Amniotic epithelial cell (primary cell): ENCODE measurements around the gene DNAJA2.
"Not testable (repeated sequence)": the region's sequence is repeated elsewhere in the genome, so short reads cannot be mapped to it uniquely, and the experiment has no call there.

Source experiments
- DNase-seq: peaks from one replicate; pipeline ENCODE4 v3.0.0-alpha.2; 2010; ENCODE audit warnings: low read depth

DNAJA2 gene

DNA sequence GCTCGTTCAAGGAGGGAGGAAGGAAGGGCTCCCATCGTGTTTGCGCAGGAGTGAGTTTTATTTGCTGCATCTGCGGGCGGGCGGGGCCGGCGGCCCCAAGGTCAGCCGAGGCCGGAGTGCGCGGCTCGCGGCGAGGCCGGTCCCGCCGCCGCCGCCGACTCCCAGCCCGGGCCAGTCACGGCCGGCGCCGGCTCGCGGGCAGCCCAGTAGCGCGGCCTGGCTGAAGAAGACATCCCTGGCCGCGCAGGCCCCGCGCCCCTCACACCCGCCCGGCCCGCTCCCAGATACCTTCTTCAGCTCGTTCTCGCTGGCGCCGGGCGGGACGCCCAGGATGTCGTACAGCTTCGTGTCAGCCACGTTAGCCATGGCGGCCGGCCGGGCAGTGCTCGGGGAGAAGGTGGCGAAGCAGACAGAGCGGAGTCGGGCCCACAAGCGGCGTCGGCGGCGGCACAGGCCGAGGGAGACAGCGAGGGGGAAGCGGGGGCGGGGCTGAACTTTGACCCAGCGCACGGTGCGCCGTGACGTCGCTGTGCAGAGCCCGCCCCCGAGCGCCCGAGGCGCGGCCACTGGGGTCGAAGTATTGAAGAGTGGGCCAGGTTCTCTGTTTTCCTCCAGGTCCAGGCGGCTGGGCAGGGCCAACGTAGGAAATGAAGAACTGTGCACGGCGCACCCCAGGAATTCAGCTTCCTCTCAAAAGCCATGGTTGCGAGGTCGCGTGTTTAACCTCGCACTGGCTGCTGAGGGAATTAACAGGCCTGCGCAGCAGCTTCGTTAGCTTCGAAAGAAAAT is at the start of gene DNAJA2:
Gene DNAJA2 (minus strand): TSS at position 468 of the 789 bp plus-strand sequence. CDS start 102 bp downstream, at position 366.
- DNase-seq, result peak; percentile 82

DNA sequence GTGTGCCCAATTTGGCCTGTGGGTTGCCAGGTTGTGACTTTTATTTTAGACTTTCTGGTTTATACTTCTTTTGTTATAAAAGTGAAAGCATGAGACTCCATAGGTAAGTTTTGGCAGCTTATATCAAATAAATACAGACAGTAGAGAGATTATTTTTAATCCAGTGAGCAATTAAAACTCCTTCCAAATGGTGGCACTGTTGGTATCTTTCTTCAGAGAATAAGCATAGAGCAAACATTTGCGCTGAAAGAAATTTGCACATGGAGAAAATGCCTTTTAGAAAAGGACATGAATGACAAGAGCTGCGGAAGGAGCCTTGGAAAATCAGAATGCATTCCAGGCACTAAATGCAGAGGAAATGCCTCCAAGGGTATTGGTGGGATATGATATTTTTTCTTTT is 46.1 kb upstream of the DNAJA2 start:
- peak; percentile 17 for DNase-seq

DNA sequence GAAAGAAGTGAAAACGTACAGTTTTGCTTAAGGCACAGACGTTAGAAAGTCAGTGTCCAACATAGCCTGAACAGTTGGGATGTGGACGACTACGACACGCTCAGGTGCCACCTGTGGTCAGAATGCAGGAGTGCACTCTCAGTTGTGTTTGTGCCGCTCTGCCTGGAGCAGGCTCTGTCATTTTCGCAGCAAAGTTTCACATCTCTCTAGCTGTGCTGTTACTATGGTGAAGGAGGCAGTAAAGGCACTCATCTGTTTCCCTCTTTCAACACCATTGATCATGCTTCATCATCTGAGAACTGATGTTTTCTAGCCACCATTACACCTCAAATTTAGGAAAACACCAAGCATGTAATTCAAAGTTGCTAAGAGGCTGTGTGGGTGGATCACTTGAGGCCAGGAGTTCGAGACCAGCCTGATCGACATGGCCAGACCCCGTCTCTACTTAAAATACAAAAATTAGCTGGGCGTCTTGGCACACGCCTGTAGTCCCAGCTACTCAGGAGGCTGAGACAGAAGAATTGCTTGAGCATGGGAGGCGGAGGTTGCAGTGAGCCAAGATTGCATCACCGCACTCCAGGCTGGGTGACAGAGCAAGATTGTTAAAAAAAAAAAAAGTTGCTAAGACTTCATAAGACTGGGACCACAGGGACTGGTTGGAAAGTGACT is 44.9 kb upstream of the DNAJA2 start:
- peak; percentile 8 for DNase-seq

DNA sequence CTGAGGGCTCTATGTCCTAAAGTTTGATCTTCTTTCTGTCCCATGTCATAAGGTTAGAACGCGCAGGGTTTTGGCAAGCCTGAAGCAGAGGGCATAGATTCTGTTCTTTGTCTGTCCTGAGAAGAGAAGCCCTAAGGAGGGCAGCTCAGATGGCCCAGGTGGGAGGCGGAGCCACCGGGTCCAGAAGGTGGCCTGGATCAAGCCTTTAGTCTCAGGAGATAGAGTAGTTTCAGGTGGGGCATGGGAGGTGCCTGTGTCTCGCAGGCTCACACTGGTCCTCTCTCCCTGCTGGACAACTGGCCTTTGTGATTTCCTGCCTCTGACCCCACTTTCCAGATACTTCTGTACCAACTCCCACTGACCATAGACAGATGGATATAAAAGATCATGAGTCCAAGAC is 44.2 kb upstream of the DNAJA2 start:
- no peak for DNase-seq

DNA sequence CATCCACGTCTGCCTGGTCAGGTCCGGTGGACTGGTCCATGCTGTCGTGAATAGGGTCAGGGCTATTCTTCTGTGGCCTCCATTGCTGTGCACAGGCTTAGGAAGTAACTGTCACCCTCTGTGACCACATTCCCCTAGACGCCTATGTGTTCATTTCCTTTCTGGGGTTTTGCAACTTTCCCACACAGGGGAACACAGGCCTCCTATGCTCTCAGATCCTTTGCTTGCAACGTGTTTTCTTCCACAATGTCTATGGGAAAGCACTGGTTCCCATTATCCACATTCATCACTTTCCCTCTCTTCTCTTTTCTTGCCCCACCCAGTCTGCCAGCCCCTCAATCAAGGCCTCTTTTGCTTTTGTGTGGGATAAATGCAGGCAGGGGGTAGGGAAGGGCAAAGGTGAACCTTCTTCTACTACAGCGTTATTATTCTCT is 43.2 kb upstream of the DNAJA2 start:
- DNase-seq, result no peak

DNA sequence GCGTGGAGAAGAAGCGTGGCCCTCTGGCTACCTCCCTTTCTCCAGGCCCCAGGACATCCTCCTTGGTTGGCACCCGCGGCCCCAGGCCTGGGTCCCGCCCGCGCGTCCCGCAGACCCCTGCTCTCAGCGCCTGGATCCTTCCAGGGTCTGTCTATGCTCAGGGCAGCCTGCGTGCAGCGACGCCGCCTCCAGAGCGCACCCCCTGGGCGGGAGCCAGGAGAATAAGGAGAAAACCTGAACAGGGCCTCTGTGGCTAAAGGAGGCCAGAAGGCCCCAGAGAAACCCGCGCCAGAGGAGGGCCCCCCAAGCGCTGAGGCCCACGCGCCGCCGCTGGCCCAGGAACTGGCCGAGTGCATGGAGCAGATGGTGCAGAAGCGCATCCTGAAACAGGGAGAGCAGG is 40.4 kb upstream of the DNAJA2 start:
- no peak for DNase-seq

DNA sequence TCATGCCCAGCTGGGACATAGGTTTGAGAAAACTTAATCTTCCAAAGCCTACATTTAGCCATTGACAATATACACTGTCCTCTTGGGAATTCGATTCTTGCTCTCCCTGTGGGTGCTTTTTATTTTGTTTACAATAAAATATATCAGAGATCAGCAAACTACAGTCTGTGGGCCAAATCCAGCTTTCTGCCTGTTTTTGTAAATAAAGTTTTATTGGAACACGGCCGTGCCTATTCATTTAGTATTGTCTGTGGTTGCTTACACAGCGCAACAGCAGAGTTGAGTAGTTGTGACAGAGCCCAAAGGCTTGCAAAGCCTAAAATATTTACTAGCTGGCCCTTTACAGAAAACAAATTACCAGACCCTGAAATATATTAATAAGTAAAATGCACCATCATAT is 39.7 kb upstream of the DNAJA2 start:
- DNase-seq, result no peak

DNA sequence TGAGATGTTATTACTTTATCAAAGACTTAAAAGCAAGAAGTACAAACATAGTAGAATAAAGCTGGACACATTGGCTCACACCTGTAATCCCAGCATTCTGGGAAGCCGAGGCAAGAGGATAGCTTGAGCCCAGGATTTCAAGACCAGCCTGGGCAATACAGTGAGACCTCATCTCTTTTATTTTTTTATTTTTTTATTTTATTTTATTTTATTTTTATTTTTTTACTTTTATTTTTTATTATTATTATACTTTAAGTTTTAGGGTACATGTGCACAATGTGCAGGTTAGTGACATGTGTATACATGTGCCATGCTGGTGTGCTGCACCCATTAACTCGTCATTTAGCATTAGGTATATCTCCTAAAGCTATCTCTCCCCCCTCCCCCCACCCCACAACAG is 37.3 kb upstream of the DNAJA2 start:
- not testable (repeated sequence) for DNase-seq

DNA sequence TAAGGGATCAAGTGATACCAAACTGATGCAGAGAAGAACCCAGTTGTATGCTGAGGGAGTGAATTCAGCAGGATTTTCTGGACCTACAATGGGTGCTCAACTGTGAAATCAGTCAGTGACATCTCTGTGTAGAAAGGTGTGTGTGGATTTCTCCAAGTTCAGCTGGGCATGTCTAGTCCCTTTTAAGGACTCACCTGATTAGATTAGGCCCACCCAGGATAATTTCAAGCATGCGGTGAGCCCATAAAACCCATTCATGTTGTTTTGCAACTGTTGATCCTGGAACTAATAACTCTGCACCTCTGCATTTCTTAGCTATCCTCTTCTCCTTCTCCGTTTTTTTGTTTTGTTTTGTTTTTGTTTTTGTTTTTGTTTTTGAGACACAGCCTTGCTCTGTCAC is 35.1 kb upstream of the DNAJA2 start:
- DNase-seq, result no peak

DNA sequence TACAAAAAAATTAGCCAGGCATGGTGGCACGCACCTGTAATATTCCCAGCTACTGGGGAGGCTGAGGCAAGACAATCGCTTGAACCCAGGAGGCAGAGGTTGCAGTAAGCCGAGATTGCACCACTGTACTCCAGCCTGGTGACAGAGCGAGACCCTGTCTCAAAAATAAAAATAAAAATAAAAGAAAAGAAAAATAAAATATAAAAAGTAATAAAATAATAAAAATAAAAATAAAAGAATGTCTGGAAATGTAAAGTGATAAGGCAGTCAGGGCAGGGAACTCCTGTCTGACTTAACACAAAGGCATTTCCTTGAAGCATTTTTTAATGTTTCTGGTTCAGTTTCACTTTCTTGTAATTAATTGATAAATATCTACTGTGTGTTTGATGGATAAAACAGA is 34.7 kb upstream of the DNAJA2 start:
- DNase-seq, result no peak

DNA sequence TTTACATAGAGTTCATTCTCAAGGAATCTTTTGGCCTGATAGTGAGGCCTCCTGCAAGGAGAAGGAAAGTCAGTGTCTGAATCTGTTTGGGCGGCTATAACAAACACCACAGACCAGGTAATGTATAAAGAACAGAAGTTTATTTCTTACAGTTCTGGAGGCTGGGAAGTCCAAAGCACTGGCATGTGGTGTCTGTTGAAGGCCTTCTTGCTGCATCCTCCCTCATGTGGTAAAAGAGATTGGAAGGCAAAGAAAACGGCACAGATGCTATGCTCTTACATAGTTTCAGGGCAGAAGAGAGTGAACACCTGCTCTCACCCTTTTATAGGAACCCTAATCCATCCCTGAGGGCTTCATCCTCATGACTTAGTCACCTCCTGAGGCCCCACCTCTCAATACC is 31.2 kb upstream of the DNAJA2 start:
- no peak for DNase-seq

DNA sequence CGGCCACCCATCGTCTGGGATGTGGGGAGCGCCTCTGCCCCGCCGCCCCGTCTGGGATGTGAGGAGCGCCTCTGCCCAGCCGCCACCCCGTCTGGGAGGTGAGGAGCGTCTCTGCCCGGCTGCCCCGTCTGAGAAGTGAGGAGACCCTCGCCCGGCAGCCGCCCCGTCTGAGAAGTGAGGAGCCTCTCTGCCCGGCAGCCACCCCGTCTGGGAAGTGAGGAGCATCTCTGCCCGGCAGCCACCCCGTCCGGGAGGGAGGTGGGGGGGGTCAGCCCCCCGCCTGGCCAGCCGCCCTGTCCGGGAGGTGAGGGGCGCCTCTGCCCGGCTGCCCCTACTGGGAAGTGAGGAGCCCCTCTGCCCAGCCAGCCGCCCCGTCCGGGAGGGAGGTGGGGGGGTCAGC is 26.6 kb upstream of the DNAJA2 start:
- DNase-seq, result not testable (repeated sequence)

DNA sequence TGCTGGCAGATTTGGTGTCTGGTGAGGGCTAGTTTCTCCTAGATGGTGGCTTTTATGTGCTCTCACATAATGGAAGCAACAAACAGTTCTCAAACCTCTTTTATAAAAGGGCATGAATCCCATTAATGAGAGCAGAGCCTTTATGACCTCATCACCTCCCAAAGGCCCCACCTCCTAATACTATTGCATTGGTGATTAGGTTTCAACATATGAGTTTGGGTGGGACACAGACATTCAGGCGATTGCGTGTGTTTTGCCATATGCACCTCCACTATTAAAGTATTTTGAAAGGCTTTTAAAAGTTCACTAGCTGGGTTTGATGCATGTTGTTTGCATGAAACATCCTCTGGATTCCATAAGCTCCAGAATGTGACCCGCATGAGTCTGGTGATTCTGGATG is 24.4 kb upstream of the DNAJA2 start:
- no peak for DNase-seq

DNA sequence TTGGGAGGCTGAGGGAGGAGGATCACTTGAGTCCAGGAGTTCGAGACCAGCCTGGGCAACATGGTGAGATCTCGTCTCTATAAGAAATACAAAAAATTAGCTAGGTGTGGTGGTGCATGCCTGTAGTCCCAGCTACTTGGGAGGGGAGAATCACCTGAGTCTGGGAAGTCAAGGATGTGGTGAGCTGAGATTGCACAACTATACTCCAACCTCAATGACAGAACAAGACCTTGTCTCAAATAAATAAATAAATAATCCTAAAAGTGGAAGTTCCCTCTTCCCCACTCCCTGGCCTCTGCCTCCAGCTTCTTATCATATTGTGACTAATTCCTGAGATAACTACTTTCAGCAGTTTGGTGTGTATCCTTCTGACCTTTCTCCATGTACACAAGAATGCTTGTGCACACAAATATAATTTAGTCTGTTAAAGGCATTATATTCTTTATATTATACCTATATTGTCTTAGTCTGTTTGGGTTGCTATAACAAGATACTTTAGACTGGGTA is 23.5 kb upstream of the DNAJA2 start:
- peak; percentile 13 for DNase-seq

DNA sequence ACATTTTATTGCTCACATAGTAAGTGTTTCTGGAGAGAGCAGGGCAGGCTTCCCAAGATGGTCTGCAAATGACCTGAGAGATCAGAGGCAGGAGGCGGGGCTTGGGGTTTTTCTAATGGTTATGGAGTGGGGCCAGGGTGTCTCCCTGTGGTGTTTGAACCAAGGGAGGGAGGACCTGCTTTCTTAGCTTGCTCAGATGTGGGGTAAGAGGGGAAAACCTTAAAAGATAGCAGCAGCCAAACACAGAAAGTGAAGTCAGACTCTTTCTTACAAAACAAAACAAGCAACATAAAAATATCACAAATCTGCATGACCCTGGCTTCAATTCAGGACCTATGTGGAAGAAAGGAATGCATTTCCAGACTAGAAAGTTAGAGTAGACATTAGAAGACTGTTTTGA is 22.9 kb upstream of the DNAJA2 start:
- peak; percentile 35 for DNase-seq

DNA sequence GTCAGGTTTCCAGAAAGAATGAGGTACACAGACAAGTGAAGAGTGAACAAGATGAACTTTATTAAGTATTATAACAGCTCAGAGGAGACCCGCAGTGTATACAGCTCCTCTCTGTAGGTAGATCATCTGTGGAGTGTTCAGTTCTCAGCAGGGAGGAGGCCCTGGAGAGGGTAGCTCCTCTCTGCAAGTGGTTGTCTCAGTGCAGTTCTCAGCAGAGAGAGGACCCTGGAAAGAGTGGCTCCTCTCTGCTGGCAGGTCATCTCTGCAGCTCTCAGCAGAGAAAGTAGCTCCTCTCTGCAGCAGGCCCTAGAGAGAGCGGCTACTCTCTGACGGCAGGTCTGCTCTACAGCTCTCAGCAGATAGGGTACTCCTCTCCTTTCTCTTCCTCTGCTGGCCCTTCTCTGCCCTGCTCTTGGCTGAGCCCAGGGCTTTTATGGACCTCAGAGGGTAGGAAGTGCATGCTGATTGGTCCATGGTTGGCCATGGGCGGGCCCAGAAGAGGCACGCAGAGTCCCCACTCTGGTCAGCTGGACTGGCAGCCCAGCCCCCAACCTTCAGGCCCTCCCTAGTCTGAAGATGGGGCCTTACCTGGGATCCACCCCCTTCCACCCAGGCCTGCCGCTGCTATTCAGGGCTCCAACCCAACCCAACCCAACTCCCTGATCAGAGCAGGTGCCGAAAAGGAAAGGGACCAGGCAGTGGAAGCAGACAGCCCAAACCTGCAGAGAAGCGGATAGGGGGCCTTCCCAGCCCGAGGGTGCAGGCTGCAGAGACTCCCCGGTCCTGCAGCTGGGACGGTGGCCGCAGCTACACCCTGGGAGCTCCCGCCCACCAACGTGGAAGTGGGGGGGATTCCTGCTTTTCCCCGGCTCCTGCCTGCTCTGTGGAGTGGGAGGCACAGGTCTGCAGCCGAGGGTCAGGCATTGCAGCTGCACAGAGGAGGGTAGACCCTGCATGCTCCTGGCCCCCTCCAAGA is 18.5 kb upstream of the DNAJA2 start:
- no peak for DNase-seq

DNA sequence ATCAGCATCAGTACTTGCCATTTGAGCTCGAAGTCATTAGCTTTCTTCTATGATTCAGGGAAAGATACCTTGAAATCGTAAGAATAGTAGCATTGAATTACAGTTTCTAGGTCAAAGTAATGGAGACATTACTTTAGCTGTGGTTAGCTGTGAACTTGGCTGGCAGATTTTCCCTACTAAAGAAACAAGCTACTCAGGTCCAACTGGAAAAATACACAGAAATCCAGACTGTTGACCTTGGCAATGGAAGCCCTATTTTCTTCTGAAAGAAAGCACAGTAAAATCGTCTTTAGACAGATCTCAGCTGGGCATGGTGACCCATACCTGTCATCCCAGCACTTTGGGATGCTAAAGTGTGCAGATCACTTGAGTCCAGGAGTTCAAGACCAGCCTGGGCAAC is 13.4 kb upstream of the DNAJA2 start:
- no peak for DNase-seq

DNA sequence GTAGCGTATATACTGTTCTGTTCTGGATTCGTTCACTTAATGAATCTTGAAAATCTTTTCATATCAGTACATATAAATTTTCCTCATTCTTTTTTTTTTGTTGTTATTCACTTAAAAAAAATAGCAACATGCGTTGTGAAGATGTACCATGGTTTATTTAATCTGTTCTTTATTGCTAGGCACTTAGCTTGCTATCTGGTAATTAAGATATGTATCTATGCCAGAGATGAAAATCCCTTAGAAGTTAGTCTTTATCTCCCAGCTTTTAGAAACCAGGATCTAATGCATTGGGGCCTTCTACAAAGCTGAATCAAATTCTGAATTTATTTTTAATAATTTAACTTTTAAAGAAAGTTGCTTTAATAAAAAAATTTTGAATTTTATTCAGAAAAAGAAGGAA is 13.0 kb upstream of the DNAJA2 start:
- no peak for DNase-seq

DNA sequence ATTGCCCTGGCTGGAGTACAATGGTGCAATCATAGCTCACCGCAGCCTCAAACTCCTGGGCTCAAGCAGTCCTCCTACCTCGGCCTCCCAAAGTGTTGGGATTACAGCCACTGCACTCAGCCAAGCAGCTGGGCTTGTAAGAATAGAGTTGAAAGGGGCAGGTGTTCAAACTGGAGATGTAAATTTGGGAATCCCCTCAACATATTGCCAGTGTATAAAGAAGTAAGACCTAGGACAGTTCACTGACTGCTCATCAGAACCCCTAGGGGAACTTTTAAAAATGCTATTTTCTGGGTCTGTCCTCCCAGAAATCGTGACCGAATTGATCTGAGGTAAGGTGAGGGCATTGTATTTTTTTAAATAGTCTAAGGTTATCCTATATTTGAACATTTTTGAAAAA is 8.9 kb upstream of the DNAJA2 start:
- no peak for DNase-seq

DNA sequence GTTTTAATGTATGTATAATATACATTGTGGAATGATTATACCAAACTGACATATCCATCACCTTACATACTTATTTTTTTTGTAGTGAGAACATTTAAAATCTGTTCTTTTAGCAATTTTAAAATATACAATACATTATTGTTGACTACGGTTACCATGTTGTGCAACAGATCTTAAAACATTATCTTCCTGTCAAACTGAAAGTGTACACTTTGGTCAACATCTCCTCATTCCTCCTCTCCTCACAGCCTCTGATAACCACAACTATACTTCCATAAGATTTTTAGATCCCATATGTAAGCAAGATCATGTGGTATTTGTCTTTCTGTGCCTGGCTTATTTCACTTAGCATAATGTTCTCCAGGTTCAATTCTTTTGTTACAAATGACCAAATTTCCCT is 7.5 kb upstream of the DNAJA2 start:
- DNase-seq, result peak; percentile 60

DNA sequence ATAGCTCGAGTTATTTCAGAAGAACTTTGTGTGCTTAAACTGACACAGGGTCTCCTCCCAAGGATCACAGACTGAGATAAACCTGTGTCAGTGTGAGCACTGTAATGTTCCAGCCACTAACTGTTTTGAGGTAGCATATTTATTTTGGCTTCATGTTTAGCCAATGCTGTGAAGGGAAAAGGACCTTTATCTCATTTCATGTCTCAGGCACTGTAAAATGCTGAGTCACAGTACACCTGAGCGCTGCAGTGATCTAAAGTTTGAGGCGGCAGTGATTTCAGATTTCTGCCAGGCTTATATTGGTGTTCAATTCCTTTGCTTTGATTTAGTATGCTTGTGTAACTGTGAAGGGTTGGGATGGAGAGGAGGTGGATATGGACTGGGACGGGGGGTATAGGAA is 3.1 kb upstream of the DNAJA2 start:
- DNase-seq, result no peak

DNA sequence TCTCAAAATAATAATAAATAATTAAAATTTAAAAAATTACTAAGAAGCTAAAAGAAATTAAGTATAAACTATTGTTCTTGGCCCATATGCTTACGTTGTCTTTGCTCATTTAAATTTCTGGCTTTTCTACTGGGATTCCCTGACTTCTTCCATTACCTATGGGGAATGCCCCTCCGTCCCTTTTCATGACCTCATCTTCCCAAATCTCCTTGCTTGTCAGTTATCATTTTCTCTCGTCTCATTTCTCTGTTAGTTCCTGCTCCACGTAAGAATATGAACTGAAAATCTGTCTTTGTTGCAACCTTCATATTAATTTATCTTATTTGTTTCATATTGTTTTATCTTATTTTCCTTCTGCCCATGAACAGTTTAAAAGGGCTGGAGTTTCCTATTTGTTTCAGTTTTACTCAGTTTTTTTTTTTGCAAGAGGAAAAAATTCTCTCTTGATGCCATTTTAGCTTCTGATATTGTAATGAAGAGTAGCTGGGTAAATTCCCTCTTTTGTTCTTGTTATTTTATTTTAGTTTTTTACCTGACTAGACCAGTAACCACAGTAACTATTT is 2.5 kb upstream of the DNAJA2 start:
- no peak for DNase-seq
